ENCODE data around the gene ARMC8.

ARMC8 gene

GRCh38 chr3:138314751-138315150, 127.7 kb downstream of the ARMC8 start:
- DNase-seq: no peak

- DNase-seq: no peak
These were observed 130.6 kb downstream of the ARMC8 start for GRCh38 chr3:138317687-138318086.

- DNase-seq: no peak
These were observed 136.9 kb downstream of the ARMC8 start for GRCh38 chr3:138323971-138324370.

- no peak for DNase-seq
These were observed 138.9 kb downstream of the ARMC8 start for GRCh38 chr3:138325990-138326389.

GRCh38 chr3:138326866-138327595, 139.9 kb downstream of the ARMC8 start:
- DNase-seq: no peak

GRCh38 chr3:138327831-138328230, 140.7 kb downstream of the ARMC8 start:
- DNase-seq: no peak

- DNase-seq: no peak
These were observed 141.2 kb downstream of the ARMC8 start for GRCh38 chr3:138328341-138328740.

GRCh38 chr3:138329127-138329983, 142.3 kb downstream of the ARMC8 start, which contains the start of gene NME9:
NME9 (minus strand) TSS chr3:138329851; CDS start chr3:138329335, 516 bp downstream.
- DNase-seq: peak; percentile 96

GRCh38 chr3:138329984-138330293, 142.8 kb downstream of the ARMC8 start:
- no peak for DNase-seq

- no peak for DNase-seq
These were observed 144.2 kb downstream of the ARMC8 start for GRCh38 chr3:138331143-138331894.

- DNase-seq: no peak
These were observed 145.5 kb downstream of the ARMC8 start for GRCh38 chr3:138332472-138333073.

GRCh38 chr3:138334608-138335007, 147.5 kb downstream of the ARMC8 start:
- DNase-seq: no peak

GRCh38 chr3:138336454-138336999, 149.4 kb downstream of the ARMC8 start:
- DNase-seq: no peak

- DNase-seq: no peak
These were observed 151.1 kb downstream of the ARMC8 start for GRCh38 chr3:138338244-138338643.

- no peak for DNase-seq
These were observed 151.7 kb downstream of the ARMC8 start for GRCh38 chr3:138338811-138339210.

- DNase-seq: no peak
These were observed 153.4 kb downstream of the ARMC8 start for GRCh38 chr3:138340511-138340910.

- DNase-seq: no peak
These were observed 157.7 kb downstream of the ARMC8 start for GRCh38 chr3:138344754-138345153.

All from NCI-H1092 (cell line).